Tongue (tissue), 2 donors: ENCODE data around the gene WDR7. TPM values are rescaled to one million over a fixed set of nuclear protein-coding genes. Genes with fewer than 3 reads are reported as not detected.
A peak's percentile ranks its signal among the peaks of the same experiment; 100 is the strongest.

Experiments
- DNase-seq: peaks from one replicate; pipeline ENCODE4 v3.0.0-alpha.2; 2015
- total RNA-seq: library from RNA; depleted of rRNA; stranded (reverse); fragments of >200 nt; gene quantifications from one replicate; pipeline ENCODE4 v1.2.3, GENCODE V29; 2014

Gene WDR7
- total RNA-seq, 1 donor from 2014 or later = 34.7 TPM

GRCh38 chr18:56890632-56891031, 239.5 kb downstream of the WDR7 start:
- DNase-seq = peak; percentile 27

GRCh38 chr18:56891116-56891515, 240.0 kb downstream of the WDR7 start:
- DNase-seq = no peak

- DNase-seq = no peak
Measured at GRCh38 chr18:56891870-56892269, 240.7 kb downstream of the WDR7 start.

- no peak for DNase-seq
Measured at GRCh38 chr18:56897122-56897521, 246.0 kb downstream of the WDR7 start.

- DNase-seq = no peak
Measured at GRCh38 chr18:56899660-56900059, 248.5 kb downstream of the WDR7 start.

- no peak for DNase-seq
Measured at GRCh38 chr18:56900195-56901094, 249.3 kb downstream of the WDR7 start.

- DNase-seq = no peak
Measured at GRCh38 chr18:56901919-56902318, 250.8 kb downstream of the WDR7 start.

GRCh38 chr18:56902653-56903052, 251.5 kb downstream of the WDR7 start:
- no peak for DNase-seq

GRCh38 chr18:56903686-56904085, 252.5 kb downstream of the WDR7 start:
- no peak for DNase-seq

- no peak for DNase-seq
Measured at GRCh38 chr18:56907771-56908170, 256.6 kb downstream of the WDR7 start.

- no peak for DNase-seq
Measured at GRCh38 chr18:56910237-56910636, 259.1 kb downstream of the WDR7 start.

- no peak for DNase-seq
Measured at GRCh38 chr18:56910967-56911366, 259.8 kb downstream of the WDR7 start.

GRCh38 chr18:56913941-56914340, 262.8 kb downstream of the WDR7 start:
- no peak for DNase-seq

GRCh38 chr18:56919190-56919589, 268.0 kb downstream of the WDR7 start:
- DNase-seq = no peak

- DNase-seq = no peak
Measured at GRCh38 chr18:56921896-56922480, 270.8 kb downstream of the WDR7 start.

GRCh38 chr18:56926734-56927133, 275.6 kb downstream of the WDR7 start:
- DNase-seq = no peak

GRCh38 chr18:56927786-56928185, 276.6 kb downstream of the WDR7 start:
- DNase-seq = no peak

GRCh38 chr18:56929886-56930285, 278.7 kb downstream of the WDR7 start:
- peak; percentile 6 for DNase-seq

GRCh38 chr18:56933472-56933871, 282.3 kb downstream of the WDR7 start:
- no peak for DNase-seq

GRCh38 chr18:56934131-56934530, 283.0 kb downstream of the WDR7 start:
- no peak for DNase-seq

- DNase-seq = no peak
Measured at GRCh38 chr18:56934906-56935305, 283.7 kb downstream of the WDR7 start.

GRCh38 chr18:56935434-56936040, 284.4 kb downstream of the WDR7 start:
- DNase-seq = no peak

- no peak for DNase-seq
Measured at GRCh38 chr18:56936457-56936856, 285.3 kb downstream of the WDR7 start.
